ENCODE results near the gene ACRV1.

The ACRV1 gene

GRCh38 chr11:125649465-125650166 is 31.0 kb downstream of the ACRV1 start:
- DNase-seq, result no peak

DNA sequence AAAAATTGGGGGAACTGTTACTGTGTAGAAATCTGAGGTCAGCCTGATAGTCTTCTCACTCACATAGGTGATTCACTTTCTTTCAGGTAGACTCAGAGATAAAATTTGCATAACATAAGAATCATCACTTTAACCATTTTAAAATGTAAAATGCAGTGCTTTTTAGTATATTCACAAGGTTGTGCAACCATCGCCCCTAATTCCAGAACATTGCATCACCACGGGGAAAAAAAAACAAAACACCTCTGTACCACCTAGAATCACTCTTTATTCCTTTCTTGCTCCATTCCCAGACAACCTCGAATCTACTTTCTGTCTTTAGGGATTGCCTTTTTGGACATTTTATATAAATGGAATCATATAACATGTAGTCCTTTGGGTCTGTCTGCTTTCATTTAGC is 34.8 kb downstream of the ACRV1 start:
- no peak for DNase-seq

DNA sequence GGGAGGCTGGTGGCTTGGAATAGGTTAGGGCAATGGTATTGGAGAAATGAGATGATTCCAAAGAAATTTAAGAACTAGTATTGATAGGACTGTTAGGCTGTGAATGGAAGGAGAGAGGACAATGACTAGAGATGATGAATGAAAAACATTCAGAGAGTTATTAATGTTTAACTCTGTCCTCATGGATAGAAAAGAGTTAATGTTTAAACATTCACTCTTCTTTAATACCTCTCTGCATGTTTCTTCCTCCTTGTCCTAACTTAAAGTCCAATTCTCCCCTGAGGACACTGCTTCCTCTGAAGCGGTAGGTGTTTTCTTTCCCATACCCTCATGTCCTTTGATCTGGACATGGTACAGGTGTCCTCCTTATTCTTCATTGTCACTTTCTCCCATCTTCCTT is 42.3 kb downstream of the ACRV1 start:
- no peak for DNase-seq

- DNase-seq, result no peak
These were observed 42.8 kb downstream of the ACRV1 start for GRCh38 chr11:125637840-125638239.

- DNase-seq, result no peak
These were observed 53.3 kb downstream of the ACRV1 start for GRCh38 chr11:125627236-125627910.

DNA sequence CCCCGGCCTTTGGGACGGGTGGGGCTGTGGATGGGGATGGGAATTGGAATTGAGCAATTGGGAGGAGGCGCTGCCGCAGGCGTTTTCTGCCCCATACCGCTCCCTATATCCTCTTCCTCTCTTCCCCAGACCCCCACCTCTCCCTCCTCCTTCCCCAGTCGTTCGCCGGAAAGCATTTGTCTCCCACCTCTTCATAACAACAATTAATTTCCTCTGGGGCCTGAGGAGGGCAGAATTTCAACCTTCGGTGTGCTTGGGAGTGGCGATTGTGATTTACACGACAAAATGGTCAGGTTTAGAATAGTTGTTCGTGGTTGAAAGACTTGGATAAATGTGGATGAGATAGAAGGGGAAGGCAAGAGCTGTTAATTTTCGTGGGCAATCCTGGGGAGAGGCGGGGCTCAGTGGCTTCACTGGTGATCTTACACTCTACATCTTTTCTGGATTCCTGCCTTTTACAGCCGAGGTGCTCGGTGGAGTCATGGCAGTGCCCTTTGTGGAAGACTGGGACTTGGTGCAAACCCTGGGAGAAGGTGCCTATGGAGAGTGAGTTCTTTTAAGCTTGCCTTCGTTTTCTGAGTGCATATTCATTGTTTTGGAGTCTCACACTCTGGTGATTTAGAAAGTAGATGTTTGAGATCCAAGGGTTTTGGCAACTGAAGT is 54.2 kb downstream of the ACRV1 start:
- DNase-seq, result no peak

GRCh38 chr11:125625630-125626287 is 54.9 kb downstream of the ACRV1 start:
- DNase-seq, result no peak

- no peak for DNase-seq
These were observed 55.4 kb downstream of the ACRV1 start for GRCh38 chr11:125625225-125625629.

DNA sequence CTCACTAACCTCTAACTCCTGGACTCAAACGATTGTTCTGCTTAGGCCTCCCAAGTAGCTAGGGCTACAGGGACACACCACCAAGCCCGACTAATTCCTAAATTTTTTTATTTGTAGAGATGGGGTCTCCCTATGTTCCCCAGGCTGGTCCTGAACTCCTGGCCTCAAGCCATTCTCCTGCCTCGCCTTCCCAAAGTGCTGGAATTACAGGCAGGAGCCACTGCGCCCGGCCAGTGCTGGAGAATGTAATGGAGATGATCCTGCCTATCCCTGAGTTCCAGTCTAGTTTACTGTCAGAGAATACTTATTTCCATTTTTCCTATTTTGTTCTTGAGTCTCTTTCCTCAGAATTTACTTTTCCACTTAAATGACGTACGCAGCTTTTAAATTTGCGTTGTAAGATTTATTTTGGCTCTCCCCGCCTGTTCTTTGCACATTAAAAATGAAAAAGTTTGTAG is 55.9 kb downstream of the ACRV1 start, which contains the start of gene CHEK1:
CHEK1 (plus strand) TSS at position 408 of the 458 bp plus-strand sequence. CDS start 1,606 bp downstream, outside the sequence.
- DNase-seq, result no peak

GRCh38 chr11:125623064-125623463 is 57.6 kb downstream of the ACRV1 start:
- DNase-seq, result no peak

- no peak for DNase-seq
These were observed 58.7 kb downstream of the ACRV1 start for GRCh38 chr11:125621995-125622394.

Measured in SIG-M5 (cell line).